ENCODE results near the gene CLTA.

Gene CLTA, protein sequence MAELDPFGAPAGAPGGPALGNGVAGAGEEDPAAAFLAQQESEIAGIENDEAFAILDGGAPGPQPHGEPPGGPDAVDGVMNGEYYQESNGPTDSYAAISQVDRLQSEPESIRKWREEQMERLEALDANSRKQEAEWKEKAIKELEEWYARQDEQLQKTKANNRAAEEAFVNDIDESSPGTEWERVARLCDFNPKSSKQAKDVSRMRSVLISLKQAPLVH

DNA sequence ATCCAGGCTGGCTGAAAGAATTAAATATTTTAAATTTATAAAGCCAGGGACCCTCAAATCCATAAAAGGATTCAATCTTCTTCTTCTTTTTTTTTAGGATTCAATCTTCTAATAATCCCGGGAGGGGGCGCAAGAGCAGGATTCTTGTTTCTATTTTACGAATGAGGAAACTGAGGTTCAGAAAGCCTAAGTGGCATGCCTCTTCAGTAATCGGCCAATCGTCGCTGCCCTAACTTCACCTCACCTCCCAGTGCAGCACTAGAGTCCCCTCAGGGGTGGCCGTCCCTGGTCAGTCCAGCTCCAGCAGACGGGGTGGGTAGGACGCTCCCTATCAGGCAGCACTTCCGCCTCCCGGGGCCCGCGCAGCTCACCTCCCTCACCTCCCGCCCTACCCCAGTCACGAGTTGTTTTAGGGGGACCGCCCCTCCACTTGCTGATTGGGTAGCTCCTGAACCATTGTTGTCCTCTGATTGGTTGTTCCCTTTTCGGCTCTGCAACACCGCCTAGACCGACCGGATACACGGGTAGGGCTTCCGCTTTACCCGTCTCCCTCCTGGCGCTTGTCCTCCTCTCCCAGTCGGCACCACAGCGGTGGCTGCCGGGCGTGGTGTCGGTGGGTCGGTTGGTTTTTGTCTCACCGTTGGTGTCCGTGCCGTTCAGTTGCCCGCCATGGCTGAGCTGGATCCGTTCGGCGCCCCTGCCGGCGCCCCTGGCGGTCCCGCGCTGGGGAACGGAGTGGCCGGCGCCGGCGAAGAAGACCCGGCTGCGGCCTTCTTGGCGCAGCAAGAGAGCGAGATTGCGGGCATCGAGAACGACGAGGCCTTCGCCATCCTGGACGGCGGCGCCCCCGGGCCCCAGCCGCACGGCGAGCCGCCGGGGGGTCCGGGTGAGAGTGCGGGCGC is at the start of gene CLTA:
Gene CLTA (plus strand): TSS at position 534 of the 902 bp plus-strand sequence. CDS start 136 bp downstream, at position 670.
- DNase-seq (ENCODE audit: low read depth in 2 of 2, low spot score in 1 of 2): peak; percentile 88

- DNase-seq (ENCODE audit: low read depth in 2 of 2, low spot score in 1 of 2): no peak
Observed at GRCh38 chr9:36141288-36141687, 49.4 kb upstream of the CLTA start.

GRCh38 chr9:36141761-36142160 is 49.0 kb upstream of the CLTA start:
- no peak for DNase-seq (ENCODE audit: low read depth in 2 of 2, low spot score in 1 of 2)

DNA sequence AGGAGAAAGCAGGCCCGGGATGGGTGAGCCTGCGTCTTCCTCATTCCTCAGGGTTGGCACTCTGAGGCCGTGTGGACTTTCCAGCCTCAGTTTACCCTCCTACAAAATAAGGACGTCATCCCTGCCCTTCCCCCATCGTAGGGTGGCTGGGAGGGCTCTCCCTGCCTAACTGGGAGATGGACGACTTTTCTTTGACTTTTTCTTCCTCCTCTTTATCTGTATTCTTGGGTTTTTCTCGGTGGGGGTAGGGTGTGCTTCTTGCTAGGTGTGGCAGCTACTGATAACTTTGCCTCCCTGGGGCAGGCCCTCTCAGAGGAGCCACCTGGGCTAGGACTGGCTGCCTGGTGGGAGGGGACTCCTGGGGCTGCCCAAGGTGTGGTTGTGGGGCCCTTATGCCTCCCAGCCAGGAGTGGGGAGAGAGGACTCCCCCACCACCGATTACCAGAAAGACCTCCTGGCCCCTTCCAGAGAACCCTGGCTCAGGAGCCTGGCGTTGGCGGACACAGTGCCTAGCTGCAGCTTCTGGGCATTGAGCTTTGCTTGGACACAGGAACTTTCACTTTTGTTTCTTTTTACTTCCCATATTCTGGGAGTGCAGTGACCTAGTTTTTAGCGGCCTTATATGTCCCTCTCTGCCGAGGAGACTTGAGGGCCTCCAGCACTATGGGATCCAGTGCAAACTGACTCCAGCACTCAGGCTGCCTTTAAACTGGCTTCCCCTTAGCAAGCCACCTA is 48.0 kb upstream of the CLTA start:
- no peak for DNase-seq (ENCODE audit: low read depth in 2 of 2, low spot score in 1 of 2)

DNA sequence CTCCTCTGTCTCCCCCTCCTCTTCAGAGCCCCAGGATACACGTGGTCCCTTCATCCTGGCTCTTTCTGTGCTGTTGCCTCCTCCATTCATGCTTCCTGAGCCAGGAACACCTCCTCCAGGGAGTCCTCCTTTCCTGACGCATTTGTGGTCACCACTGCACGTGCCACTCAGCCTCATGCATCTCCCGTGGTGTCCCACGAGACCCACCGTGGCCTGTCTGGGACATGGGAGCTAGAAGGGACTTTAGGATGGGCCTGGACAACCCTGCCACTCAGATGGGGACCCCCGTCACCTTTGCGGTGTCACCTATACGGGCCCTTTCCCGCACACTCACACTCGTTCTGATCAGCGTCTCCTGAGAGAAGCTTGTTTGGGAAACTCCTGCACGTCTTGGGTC is 47.5 kb upstream of the CLTA start:
- DNase-seq (ENCODE audit: low read depth in 2 of 2, low spot score in 1 of 2): no peak

- no peak for DNase-seq (ENCODE audit: low read depth in 2 of 2, low spot score in 1 of 2)
Observed at GRCh38 chr9:36144309-36145232, 46.1 kb upstream of the CLTA start.

GRCh38 chr9:36145970-36146369 is 44.8 kb upstream of the CLTA start:
- DNase-seq (ENCODE audit: low read depth in 2 of 2, low spot score in 1 of 2): no peak

DNA sequence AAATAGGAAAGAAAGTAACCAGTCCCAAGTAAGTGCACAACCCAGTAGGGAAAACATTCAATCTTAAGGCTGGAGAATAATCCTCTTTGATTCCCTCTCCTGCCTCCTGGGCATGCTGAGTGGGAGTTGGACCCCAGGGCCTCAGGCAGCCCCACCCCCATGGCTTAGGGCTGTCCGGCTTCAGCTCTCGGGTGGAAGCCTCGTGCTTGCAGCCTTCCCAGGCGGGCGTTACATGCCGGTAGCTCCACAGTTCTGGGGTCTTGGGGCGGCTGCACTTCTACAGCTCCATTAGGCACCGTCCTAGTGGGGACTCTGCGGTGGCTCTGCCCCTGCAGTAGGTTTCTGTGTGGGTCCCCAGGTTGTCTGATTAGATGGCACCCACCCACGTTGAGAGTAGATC is 44.1 kb upstream of the CLTA start:
- no peak for DNase-seq (ENCODE audit: low read depth in 2 of 2, low spot score in 1 of 2)

GRCh38 chr9:36147441-36148175 is 43.1 kb upstream of the CLTA start:
- no peak for DNase-seq (ENCODE audit: low read depth in 2 of 2, low spot score in 1 of 2)

DNA sequence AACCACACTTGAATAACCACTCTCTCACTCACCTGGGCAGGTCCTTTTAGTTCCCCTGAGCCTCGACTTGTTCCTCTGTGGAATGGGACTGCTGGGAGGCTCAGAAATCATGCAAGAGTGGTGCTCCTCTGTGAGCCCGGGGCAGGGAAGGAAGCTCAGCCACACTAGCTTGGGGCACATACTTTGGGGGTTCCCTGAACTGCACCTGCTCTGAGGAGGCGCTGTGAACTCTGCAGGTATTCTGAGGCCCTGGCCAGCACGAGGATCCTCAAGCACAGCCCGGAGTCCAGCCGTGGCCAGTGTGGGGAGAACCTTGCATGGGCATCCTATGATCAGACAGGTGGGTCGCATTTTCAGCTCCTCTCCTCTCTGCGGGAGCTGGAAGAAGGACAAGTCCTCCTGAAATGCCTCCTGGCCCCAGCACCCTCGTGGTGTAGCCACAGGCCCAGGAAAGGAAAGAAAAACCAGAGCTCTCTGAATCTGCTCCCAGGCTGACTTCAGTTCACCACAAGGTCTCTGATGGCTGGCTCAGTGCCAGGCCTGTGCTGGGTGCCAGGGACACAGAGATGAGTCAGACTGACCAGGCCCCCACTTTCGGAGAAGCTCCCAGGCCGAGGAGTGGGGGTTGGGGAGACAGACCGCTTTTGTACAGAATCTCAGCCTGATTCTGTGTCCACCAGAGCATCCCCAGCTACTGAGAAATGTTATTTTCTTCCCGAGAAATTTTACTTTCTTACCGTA is 42.2 kb upstream of the CLTA start:
- peak; percentile 54 to 61 for DNase-seq (ENCODE audit: low read depth in 2 of 2, low spot score in 1 of 2)

GRCh38 chr9:36149197-36149596 is 41.5 kb upstream of the CLTA start:
- DNase-seq (ENCODE audit: low read depth in 2 of 2, low spot score in 1 of 2): no peak

GRCh38 chr9:36150574-36151315 is 40.0 kb upstream of the CLTA start:
- DNase-seq (ENCODE audit: low read depth in 2 of 2, low spot score in 1 of 2): no peak

DNA sequence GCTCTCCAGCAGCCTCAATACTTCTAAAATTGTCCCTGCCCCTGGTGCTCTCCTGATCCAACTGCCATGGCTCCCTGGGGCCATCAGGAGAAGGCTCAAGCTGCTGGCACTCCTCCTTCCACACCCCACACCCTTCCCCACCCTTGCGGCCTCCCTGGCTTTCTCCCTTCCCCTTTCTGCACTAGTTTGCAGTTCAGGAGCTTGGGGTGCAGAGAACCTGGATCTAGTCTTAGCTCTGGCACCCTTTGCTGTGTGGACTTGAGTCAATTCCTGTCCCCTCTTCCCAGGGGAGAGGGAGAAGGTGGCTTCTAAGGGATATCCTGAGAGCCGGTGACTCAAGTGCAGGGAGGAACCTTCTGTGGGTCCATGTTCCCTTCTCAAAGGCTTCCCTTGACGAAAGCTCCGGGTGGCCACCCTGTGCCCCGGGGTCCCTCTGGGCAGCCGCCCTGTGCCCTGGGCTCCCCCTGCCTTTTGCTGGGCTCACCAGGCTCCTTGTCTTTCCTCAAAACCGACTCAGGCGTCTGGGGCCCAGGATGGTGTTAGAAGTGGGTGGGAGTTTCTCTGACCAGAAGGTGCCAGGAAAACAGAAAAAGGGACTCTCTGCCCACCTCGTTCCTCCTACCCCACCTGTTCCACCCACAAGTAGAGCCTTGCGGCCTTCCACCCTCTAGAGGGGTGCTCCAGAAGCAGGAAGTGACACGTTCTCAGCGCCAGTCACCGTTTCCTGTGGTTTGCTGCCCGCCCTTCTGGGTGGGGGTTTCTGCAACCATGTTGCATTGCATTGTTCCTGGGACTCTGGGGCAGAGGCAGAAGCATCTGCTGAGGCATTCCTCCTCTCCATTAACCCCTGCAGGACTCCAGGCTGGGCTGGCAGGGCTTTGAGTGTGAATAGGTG is 39.2 kb upstream of the CLTA start:
- DNase-seq (ENCODE audit: low read depth in 2 of 2, low spot score in 1 of 2): peak; percentile 79 to 85

- no peak for DNase-seq (ENCODE audit: low read depth in 2 of 2, low spot score in 1 of 2)
Observed at GRCh38 chr9:36152741-36153438, 37.8 kb upstream of the CLTA start.

DNA sequence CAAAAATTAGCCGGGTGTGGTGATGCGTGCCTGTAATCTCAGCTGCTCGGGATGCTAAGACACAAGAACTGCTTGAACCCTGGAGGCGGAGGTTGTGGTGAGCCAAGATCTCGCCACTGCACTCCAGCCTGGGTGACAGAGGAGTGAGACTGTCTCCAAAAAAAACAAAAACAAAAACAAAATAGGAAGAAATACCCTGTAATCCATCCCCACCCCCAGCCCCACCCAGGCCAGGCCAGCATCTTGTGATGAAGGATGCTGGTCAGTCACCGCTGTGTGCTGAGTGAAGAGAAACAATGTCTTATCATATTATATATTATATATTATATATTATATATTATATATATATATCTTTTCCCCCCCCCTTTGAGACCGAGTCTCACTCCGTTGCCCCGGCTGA is 37.0 kb upstream of the CLTA start:
- DNase-seq (ENCODE audit: low read depth in 2 of 2, low spot score in 1 of 2): no peak

DNA sequence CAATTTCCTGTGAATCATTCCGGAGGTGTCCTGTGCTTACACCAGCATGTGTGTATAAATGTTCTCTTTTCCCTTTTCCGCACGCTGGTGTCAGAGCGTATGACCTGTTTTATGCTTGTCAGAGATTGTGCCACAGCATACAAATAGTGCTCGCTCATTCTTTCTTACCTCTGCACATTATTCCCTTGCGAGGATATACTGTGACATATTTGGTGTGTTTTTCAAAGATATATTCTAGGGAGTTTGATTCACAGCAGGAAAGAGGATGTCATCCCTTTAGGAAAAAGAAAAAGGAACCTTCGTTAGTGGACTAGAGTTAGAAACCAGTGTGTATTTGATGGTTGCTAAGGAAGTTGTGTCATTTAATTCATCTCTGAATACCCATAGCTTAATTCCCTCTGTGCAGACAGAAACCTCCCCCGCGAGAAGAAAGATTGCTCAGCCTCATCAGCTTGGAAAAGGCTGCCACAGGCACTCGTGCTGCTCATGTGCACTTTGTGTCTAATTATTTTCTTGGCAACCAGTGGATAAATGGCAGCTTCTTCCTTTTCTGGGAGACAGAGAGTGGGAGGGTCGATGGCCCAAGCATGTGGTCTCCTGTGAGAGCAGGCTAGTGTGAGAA is 36.3 kb upstream of the CLTA start:
- DNase-seq (ENCODE audit: low read depth in 2 of 2, low spot score in 1 of 2): no peak

- no peak for DNase-seq (ENCODE audit: low read depth in 2 of 2, low spot score in 1 of 2)
Observed at GRCh38 chr9:36156116-36156515, 34.6 kb upstream of the CLTA start.
